HTERT RPE-1 (cell line): ENCODE measurements around the gene COA7.
"Not testable (repeated sequence)": the region's sequence is repeated elsewhere in the genome, so short reads cannot be mapped to it uniquely, and the experiment has no call there.

Experiments used
- in situ Hi-C: fragments of 300-500 bp; cut with MboI; formaldehyde crosslinking; loops from 4 replicates; pipeline ENCODE4 v1.14.3; 2020; ENCODE audit warnings: low sequenced_read_pairs

Gene COA7

GRCh38 chr1:52697795-52698674 lies at the start of gene COA7:
TSS of gene COA7 (minus strand) at chr1:52698347. CDS start at chr1:52698326, 21 bp downstream.
- in situ Hi-C loops: no loop called here

- in situ Hi-C loops: no loop called here
Observed at GRCh38 chr1:52747450-52747849, 49.3 kb upstream of the COA7 start.

- in situ Hi-C loops: no loop called here
Observed at GRCh38 chr1:52746189-52746588, 48.0 kb upstream of the COA7 start.

- in situ Hi-C loops: no loop called here
Observed at GRCh38 chr1:52741259-52741658, 43.1 kb upstream of the COA7 start.

GRCh38 chr1:52739699-52740467 lies 41.7 kb upstream of the COA7 start:
- in situ Hi-C loops: no loop called here

GRCh38 chr1:52738893-52739292 lies 40.7 kb upstream of the COA7 start:
- in situ Hi-C loops: no loop called here

GRCh38 chr1:52738148-52738547 lies 40.0 kb upstream of the COA7 start:
- in situ Hi-C loops: no loop called here

GRCh38 chr1:52735371-52735770 lies 37.2 kb upstream of the COA7 start:
- in situ Hi-C loops: not testable (repeated sequence)

- in situ Hi-C loops: no loop called here
Observed at GRCh38 chr1:52733368-52733767, 35.2 kb upstream of the COA7 start.

- in situ Hi-C loops: no loop called here
Observed at GRCh38 chr1:52727956-52728656, 30.0 kb upstream of the COA7 start.

GRCh38 chr1:52727114-52727586 lies 29.0 kb upstream of the COA7 start:
- in situ Hi-C loops: no loop called here

GRCh38 chr1:52726265-52727113 lies 28.3 kb upstream of the COA7 start, which contains the start of gene ZYG11B:
TSS of gene ZYG11B (plus strand) at chr1:52726453. CDS start at chr1:52726654, 201 bp downstream.
- in situ Hi-C loops: no loop called here

- in situ Hi-C loops: no loop called here
Observed at GRCh38 chr1:52725903-52726264, 27.7 kb upstream of the COA7 start.

- in situ Hi-C loops: no loop called here
Observed at GRCh38 chr1:52723260-52723659, 25.1 kb upstream of the COA7 start.

GRCh38 chr1:52715296-52715695 lies 17.1 kb upstream of the COA7 start:
- in situ Hi-C loops: not testable (repeated sequence)

- in situ Hi-C loops: no loop called here
Observed at GRCh38 chr1:52713590-52713989, 15.4 kb upstream of the COA7 start.

- in situ Hi-C loops: no loop called here
Observed at GRCh38 chr1:52709016-52709415, 10.9 kb upstream of the COA7 start.

GRCh38 chr1:52707927-52708655 lies 9.9 kb upstream of the COA7 start:
- in situ Hi-C loops: no loop called here
